Measurements from ENCODE around the gene KRT6C.

GRCh38 chr12:52480073-52480472 is 6.5 kb upstream of the KRT6C start:
- TF ChIP-seq, protein P1, sequence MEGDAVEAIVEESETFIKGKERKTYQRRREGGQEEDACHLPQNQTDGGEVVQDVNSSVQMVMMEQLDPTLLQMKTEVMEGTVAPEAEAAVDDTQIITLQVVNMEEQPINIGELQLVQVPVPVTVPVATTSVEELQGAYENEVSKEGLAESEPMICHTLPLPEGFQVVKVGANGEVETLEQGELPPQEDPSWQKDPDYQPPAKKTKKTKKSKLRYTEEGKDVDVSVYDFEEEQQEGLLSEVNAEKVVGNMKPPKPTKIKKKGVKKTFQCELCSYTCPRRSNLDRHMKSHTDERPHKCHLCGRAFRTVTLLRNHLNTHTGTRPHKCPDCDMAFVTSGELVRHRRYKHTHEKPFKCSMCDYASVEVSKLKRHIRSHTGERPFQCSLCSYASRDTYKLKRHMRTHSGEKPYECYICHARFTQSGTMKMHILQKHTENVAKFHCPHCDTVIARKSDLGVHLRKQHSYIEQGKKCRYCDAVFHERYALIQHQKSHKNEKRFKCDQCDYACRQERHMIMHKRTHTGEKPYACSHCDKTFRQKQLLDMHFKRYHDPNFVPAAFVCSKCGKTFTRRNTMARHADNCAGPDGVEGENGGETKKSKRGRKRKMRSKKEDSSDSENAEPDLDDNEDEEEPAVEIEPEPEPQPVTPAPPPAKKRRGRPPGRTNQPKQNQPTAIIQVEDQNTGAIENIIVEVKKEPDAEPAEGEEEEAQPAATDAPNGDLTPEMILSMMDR (conservative IDR thresholded peaks at IDR 0.05), result no peak
- TF ChIP-seq ZFX (IDR thresholded peaks at IDR 0.05), result no peak

Data from C4-2B (cell line).